ENCODE results near the gene ISM2.
A peak's percentile ranks its signal among the peaks of the same experiment; 100 is the strongest.

Gene ISM2

DNA sequence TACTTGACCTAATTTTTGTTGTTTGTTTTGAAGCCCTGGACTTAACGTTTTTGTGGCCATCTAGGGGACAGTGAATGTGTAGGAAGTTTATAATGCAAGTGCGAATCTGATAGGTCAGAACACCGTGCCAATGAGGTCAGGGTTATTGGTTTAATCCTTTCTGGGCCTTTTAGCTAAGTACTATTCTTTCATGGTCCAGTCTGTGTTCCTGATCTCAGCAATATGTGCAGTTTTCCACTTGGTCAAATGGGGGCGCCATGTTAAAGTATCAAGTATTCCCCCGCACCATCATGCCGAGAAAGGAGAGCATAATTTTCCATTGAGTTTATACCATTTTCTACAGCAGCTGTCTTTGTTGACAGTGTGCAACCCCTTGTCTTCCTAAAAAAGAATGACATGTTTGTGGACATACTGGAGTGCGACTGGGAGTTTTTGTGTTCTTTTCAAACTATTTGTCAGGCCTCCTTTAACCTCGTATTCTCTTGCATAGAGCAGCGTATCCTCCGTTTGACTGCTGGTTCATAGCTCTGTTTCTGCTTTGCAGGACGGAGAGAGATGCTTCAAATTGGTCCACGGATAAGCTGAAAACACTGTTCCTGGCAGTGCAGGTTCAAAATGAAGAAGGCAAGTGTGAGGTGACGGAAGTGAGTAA is 39.4 kb downstream of the ISM2 start:
- peak; percentile 82 for DNase-seq

DNA sequence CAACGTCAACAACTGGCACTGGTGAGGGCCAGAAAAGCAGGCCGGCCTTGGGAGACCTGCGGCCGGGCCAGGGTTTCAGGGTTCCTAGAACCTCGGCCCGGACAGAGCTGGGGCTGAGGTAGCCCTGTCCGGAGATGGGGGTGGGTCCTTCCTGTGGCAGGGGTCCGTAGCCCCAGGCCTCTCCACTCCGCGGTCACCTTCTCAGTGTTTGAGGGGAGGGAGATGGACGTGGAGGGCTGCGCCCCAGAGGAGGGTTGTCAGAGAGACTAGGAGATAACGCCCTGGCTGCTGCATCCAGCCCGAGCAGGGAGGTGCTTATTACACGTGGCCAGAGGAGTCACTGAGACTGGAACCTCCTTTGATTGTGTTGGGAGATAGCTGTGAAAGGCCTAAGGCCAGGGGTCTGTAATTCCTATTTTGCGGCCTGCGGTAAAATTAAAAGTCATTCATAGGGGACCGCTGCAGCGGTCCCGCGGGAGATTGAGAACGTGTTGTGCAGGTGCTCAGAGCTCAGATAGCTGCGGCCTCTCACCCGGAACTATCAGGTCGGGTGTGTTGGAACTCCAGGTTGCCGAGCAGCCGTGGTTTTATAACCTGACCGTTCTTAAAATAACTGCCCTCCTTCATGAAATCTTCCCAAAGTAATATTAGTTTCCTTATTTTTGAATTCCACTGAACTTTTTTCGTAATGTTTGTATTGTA is 40.2 kb downstream of the ISM2 start:
- DNase-seq, result no peak

DNA sequence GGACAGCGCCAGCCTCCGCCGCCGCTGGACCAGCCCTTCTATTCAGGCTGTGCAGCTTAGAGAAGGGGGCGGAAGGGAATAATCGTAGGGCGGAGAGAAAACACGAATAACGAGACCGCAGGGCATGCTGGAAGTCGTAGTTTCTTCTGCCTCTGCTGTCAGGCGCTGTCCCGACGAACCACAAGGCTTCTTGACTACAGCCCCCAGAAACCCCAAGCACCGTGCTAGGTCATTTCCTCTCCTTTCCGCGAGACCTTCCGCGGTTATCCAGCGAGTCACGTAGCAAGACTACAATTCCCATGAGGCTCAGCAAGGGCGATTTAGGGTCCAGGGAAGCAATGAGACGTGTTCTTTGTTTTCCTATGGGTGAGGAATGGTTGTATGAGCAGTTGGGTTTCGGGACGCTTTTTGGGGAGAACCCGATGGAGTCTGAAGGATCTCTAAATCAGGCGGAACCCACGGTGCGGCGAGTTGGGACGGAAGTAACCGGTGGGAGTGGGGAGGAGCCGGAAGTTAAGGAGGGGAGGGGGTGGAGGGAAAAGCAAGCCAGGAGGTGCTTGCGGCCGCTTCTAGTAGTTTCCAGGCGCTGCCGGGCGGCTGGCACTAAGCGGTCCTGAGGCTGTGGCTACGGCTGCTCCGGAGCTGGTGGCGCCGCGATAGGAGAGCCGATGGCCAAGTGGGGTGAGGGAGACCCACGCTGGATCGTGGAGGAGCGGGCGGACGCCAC is 40.9 kb downstream of the ISM2 start, which contains the start of the genes AHSA1 and VIPAS39:
Gene AHSA1, plus strand, starts transcription at position 572 of the 727 bp plus-strand sequence. Its CDS starts 97 bp downstream, at position 669.
Gene VIPAS39, minus strand, starts transcription at position 80 of the 727 bp plus-strand sequence. CDS start 3,499 bp downstream, outside the sequence.
- peak; percentile 99 for DNase-seq

DNA sequence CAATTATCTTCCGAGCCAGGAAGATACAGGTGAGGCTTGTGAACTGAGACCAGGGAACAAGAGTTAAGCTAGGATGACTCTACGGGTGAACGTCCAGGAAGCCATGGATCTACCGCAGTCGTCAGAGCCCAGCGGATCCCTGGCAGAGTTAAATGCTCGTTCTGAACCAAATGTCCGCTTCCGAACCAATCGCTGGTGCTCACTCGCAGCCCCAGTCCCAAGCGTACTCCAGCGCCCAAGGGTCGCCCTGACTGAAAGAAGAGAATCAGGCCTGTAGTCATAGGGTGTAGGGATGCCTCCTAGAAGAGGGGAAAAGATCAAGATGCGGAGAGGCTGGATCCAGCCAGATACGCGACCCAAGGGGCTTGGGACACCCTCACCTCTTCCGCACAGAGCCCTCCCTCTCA is 41.5 kb downstream of the ISM2 start:
- peak; percentile 30 for DNase-seq

DNA sequence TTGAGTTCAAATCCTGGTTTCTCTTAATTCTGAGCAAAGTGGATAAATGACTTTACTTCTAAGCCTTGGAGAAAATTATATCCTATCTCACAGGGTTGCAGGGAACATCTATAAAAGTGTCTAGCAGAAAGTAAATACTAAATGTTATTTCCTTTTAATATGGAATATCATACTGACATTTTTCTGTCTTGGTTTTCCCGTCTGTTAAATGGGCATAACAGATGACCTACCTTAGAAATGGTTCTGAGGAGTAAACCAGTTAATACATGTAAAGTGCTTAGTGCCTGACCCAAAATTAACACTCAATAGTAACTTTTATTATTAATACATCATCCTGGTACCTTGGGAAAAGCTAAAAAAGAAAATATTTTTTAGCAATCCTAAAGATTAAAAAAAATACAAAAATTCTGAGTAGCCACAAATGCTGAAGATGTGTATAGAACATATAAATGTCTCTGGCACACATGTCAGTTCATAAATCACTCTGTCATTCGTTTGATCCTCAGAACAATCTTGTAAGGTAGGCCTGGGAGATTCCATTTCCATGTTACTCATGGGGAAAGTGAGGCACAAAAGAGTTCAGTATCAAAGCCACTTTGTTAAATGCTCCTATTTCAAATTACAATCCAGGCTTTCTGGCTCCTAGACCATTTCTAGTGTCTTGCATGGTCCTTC is 42.5 kb downstream of the ISM2 start:
- DNase-seq, result no peak

DNA sequence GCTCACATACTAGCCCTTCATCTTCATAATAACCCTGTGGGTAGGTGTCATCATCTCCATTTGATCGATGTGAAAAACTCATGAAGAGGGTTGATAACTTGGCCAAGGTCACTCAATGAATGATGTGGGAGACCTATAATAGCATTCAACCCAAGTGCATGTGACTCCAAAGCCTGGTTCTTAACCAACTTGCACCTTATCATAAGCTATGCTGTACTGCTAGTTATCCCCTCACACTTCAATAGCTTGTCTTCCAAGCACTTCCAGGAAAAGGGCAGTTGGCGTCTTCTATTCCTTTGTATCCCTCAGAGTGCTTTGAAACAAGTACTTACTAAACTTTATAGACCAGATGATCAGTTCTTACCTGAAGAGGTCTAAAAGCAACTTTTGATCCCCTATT is 56.4 kb downstream of the ISM2 start:
- DNase-seq, result no peak

DNA sequence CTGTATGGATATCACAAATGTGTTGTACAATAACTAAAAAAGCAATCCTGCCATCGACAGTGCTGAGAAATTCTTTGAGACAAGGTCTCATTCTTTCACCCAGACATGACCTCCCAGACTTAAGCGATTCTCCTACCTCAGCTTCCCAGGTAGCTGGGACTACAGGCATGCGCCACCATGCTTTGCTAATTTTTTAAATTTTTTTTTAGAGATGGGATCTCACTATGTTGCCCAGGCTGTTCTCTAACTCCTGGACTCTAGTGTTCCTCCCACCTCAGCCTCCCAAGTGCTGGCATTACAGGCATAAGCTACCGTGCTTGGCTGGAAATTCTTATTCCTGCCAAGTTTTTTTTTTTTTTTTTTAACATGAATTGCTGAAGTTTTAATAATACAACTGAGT is 58.8 kb downstream of the ISM2 start:
- DNase-seq, result no peak

DNA sequence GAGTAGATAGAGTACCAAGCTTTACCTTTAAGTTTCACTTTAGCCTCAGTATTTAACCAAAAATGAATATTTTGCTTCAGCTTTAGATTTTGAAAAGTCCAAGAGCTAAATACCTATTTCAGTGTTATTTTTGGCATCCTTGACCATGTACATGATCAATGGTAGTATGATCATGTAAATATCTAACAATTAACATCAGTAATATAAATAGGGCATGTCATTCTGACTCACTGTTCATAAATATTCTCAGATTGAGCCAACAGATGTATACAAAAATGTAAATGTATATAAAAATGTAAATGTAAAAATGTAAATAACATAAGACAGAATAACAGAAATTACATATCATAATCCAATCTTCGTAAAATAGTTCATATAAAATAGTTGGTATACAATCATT is 60.0 kb downstream of the ISM2 start:
- DNase-seq, result no peak

DNA sequence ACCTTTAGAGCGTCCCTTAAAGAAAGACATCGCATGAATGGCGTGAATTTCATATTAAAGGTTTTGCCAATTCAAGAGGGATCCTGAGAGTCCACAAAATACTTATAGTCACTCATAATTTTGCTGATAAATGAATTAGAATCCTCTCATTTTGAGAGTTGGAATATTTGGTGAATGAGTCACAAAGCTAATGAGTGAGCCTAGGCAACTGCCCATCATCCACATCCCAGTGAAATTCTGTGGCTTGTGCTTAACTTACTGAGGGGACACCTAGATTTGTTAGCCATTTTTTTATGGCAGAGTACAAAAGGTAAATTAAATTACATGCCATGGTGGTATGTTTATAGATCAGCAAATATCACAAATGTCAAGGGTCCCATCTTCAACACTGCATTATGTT is 62.6 kb downstream of the ISM2 start:
- DNase-seq, result no peak

DNA sequence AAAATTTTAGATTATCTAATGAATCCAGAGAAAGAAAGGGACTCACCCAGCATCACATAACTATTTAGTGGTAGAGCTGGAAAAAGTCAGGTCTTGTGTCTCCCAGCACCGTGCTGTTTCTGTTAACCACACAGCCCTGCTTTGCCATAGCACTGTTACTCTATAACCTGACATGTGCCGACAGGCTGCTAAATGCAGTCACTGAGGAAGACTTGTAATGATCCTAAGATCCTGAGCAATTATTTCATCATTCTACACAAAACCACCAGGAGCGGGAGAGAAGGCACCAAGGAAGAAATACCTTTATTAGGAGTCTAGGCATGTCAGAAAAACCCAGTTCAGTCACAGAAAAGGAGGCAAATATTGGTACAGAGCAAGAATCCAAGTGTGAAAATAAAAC is 72.2 kb downstream of the ISM2 start:
- DNase-seq, result no peak

DNA sequence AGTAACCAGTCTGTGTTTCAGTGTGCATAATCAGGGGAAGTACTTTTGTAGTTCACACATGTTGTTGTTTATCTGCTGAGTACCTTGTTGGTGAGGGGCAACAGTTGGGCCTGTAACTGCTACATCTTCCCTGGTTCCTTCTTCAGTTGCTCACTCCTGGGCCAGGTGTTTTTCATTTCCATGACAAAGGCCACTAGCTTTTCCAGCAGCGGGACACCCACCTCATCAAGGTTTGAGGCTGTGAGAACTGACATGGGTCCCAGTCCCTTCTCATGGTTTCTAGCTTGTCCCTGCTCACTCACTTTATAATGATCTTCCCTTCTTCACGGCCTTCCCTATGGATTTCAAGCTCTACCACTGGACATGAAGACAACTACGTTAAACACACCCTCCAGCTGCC is 73.8 kb downstream of the ISM2 start:
- no peak for DNase-seq

Data from midbrain (tissue), 1 donor.